CD4-positive, alpha-beta T cell (primary cell): ENCODE results near the gene USP17L22. TPM values are rescaled to one million over a fixed set of nuclear protein-coding genes. Genes with fewer than 3 reads are reported as not detected.

Experiments used
- total RNA-seq, 174 experiments: library from RNA in 2 of 174; stranded (reverse) in 2 of 174; gene quantifications; one replicate each; pipeline ENCODE4 v1.2.3 and lab custom pipeline; 2021 to 2026

USP17L22 gene
- total RNA-seq, 2 experiments from 2014 or later = not detected

Other genes starting within 250 kb of the USP17L22 start
- under 1 TPM in 1 of 2 experiments, not detected in 1; 0.08 TPM for gene FAM90A26, start 97.2 kb upstream of the USP17L22 start, total RNA-seq
- gene USP17L10, start 57.0 kb upstream of the USP17L22 start, total RNA-seq = not detected
- not detected for gene USP17L11, start 52.2 kb upstream of the USP17L22 start, total RNA-seq
- gene USP17L12, start 47.5 kb upstream of the USP17L22 start, total RNA-seq = not detected
- gene USP17L13, start 42.7 kb upstream of the USP17L22 start, total RNA-seq = not detected
- gene USP17L15, start 33.2 kb upstream of the USP17L22 start, total RNA-seq = not detected
- gene USP17L17, start 23.7 kb upstream of the USP17L22 start, total RNA-seq = not detected
- not detected for gene USP17L18, start 19.0 kb upstream of the USP17L22 start, total RNA-seq
- not detected for gene USP17L19, start 14.2 kb upstream of the USP17L22 start, total RNA-seq
- gene USP17L20, start 9.5 kb upstream of the USP17L22 start, total RNA-seq = not detected
- gene USP17L21, start 4.7 kb upstream of the USP17L22 start, total RNA-seq = not detected
- gene USP17L24, start 57.5 kb downstream of the USP17L22 start, total RNA-seq = not detected
- gene USP17L25, start 62.3 kb downstream of the USP17L22 start, total RNA-seq = not detected
- gene USP17L26, start 67.0 kb downstream of the USP17L22 start, total RNA-seq = not detected
- gene USP17L5, start 71.8 kb downstream of the USP17L22 start, total RNA-seq = not detected
- gene USP17L27, start 76.5 kb downstream of the USP17L22 start, total RNA-seq = not detected
- not detected for gene USP17L28, start 81.3 kb downstream of the USP17L22 start, total RNA-seq
- not detected for gene USP17L29, start 86.0 kb downstream of the USP17L22 start, total RNA-seq
- not detected for gene USP17L30, start 95.5 kb downstream of the USP17L22 start, total RNA-seq
- not detected for gene DEFB131A, start 176.8 kb downstream of the USP17L22 start, total RNA-seq